ENCODE results near the gene FGFR3. TPM values are rescaled to one million over a fixed set of nuclear protein-coding genes. Genes with fewer than 3 reads are reported as not detected.

FGFR3 gene
- total and polyA plus RNA-seq, 10 donors: 1.0 to 7.5 (median 3.5) TPM

DNA sequence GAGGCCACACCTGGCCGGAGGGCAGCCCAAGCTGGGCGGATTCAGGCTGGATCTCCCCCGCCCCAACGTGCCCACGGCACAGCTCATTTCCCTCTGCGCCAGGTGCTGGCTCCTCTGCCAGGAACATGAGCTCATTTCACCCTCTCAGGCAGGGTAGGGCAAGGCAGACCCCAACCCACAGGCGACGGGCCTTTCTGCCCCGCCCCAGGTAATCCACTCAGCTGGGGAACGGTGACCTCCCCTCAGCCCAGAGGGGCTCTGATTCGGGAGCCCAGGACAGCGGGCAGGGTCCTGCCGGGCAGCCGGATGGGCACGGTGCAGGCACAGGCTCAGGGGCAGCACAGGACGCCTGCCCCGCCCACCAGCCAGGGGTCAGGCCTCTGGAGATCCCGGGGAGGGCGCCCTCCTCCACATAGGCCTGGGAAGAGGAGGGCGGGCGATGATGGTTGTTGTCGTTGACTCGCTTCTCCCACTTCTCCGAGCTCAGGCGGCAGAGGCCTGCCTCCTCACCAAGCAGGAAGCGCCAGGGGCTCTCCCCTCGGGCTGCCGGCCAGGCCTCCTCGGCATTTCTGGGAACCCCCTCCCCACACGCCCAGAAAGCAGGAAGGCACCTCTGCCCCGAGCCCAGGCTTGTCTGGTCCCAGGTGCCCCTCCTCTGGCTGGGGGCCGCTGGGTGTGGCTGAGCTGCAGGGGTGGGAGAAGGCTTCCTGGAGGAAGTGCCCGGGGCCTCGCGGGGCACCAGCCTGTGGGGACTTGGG, 40.6 kb upstream of the FGFR3 start:
- H3K4me3 ChIP-seq: peak overlapping the region in 1 of 8 donors; percentile 22
- peaks cover 22 to 61% (median 39%) of the 10 kb centered on the region in 6 donors for H3K4me1 ChIP-seq
- intact Hi-C loops (cut with DNase I; ENCODE audit: low total_unique reads): no loop called here
- 16 to 44% (median 21%) methylated on average over 16 to 35 of the region's 35 CpGs for WGBS, 5 donors
- H3K36me3 ChIP-seq: no peaks in the 10 kb centered on the region
- H3K27me3 ChIP-seq (replicated peaks in 1 of 7): peaks cover 0 to 32% (median 0%) of the 10 kb centered on the region in 7 donors
- DNase-seq: no peak
- no peaks in the 10 kb centered on the region for H3K9me3 ChIP-seq
- H3K27ac ChIP-seq: peak overlapping the region in 7 of 8 donors; percentile 22 to 71 (median 51)
- TF ChIP-seq POLR2AphosphoS5 (IDR thresholded peaks at IDR 0.05) (peak in 2 of 3 donors; percentile 37 to 68), POLR2A (IDR thresholded peaks at IDR 0.05) (no peak)
- TF ChIP-seq, protein P1, sequence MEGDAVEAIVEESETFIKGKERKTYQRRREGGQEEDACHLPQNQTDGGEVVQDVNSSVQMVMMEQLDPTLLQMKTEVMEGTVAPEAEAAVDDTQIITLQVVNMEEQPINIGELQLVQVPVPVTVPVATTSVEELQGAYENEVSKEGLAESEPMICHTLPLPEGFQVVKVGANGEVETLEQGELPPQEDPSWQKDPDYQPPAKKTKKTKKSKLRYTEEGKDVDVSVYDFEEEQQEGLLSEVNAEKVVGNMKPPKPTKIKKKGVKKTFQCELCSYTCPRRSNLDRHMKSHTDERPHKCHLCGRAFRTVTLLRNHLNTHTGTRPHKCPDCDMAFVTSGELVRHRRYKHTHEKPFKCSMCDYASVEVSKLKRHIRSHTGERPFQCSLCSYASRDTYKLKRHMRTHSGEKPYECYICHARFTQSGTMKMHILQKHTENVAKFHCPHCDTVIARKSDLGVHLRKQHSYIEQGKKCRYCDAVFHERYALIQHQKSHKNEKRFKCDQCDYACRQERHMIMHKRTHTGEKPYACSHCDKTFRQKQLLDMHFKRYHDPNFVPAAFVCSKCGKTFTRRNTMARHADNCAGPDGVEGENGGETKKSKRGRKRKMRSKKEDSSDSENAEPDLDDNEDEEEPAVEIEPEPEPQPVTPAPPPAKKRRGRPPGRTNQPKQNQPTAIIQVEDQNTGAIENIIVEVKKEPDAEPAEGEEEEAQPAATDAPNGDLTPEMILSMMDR (IDR thresholded peaks at IDR 0.05 in 8 of 11, conservative IDR thresholded peaks at IDR 0.05 in 3 of 11): peak in 1 of 11 experiments; percentile 20

DNA sequence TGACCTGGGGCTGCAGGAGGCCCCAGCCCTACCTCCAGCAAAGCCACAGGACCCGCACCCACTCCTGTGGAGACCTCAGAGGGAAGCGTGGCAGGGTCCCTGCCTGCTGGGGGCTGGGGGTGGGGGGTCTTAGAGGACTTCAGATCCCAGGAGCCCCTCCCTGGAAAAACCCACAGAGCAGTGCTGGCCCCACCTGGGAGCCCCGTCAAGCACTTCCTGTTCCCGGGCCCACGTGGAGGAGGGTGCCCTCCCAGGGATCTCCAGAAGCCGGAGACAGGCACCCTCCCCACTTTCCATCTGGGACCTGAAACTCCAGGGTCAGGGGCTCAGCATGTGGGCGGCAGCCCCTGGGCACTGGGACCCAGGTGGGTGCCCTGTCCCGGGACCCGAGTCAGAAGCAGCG, 39.8 kb upstream of the FGFR3 start:
- 56 to 63% (median 60%) methylated on average over 10 of the region's 10 CpGs for WGBS, 5 donors
- H3K4me1 ChIP-seq: peaks cover 21 to 59% (median 38%) of the 10 kb centered on the region in 6 donors
- peak overlapping the region in 7 of 8 donors; percentile 4 to 71 (median 50) for H3K27ac ChIP-seq
- no peak overlapping the region for H3K4me3 ChIP-seq
- H3K36me3 ChIP-seq: no peaks in the 10 kb centered on the region
- H3K27me3 ChIP-seq (replicated peaks in 1 of 7): peaks cover 0 to 25% (median 0%) of the 10 kb centered on the region in 7 donors
- intact Hi-C loops (cut with DNase I; ENCODE audit: low total_unique reads): no loop called here
- TF ChIP-seq, protein P1 (IDR thresholded peaks at IDR 0.05 in 8 of 11, conservative IDR thresholded peaks at IDR 0.05 in 3 of 11): no peak
- TF ChIP-seq POLR2AphosphoS5 (IDR thresholded peaks at IDR 0.05) (no peak), POLR2A (IDR thresholded peaks at IDR 0.05) (no peak)
- DNase-seq: no peak
- H3K9me3 ChIP-seq: no peaks in the 10 kb centered on the region

DNA sequence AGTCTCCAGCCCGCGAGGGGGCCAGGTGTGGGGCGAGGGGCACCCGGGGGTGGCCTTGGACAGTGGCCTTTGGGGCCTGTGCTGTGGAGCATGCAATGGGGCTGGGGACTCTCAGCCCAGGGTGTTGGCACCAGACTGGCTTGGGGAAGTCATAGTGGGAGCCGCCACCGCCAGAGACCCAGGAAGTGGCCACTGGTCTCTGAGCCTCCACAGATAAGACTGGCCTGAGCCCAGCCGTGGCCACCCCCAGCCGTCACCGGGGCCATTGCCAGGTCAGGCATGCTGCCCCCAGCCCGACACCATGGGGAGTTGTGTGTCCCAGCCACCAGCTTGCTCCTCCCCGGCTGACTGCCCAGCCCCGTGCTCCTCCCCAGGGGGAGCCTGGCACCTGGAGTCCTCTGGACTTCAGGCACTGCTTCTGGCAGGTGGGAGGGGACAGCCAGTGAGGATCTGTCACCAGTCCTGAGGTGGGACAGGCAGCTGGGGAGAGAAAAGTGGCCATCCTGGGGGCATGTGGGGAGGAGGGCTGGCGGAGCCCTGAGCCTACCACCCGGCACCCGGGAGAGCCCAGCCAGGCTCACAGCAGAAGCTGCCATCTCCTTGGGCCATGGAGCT, 39.3 kb upstream of the FGFR3 start:
- no peak for DNase-seq
- TF ChIP-seq POLR2AphosphoS5 (IDR thresholded peaks at IDR 0.05) (no peak), POLR2A (IDR thresholded peaks at IDR 0.05) (no peak)
- TF ChIP-seq, protein P1 (IDR thresholded peaks at IDR 0.05 in 8 of 11, conservative IDR thresholded peaks at IDR 0.05 in 3 of 11): no peak
- Histone ChIP-seq H3K9me3 (no peaks in the 10 kb centered on the region), H3K27me3 (replicated peaks in 1 of 7) (peaks cover 0 to 20% (median 0%) of the 10 kb centered on the region in 7 donors), H3K4me1 (peaks cover 16 to 54% (median 33%) of the 10 kb centered on the region in 6 donors), H3K36me3 (no peaks in the 10 kb centered on the region), H3K27ac (peak overlapping the region in 5 of 8 donors; percentile 4 to 71 (median 50)), H3K4me3 (no peak overlapping the region)
- intact Hi-C loops (cut with DNase I; ENCODE audit: low total_unique reads): no loop called here
- 75 to 91% (median 83%) methylated on average over 12 to 15 of the region's 15 CpGs for WGBS, 5 donors

DNA sequence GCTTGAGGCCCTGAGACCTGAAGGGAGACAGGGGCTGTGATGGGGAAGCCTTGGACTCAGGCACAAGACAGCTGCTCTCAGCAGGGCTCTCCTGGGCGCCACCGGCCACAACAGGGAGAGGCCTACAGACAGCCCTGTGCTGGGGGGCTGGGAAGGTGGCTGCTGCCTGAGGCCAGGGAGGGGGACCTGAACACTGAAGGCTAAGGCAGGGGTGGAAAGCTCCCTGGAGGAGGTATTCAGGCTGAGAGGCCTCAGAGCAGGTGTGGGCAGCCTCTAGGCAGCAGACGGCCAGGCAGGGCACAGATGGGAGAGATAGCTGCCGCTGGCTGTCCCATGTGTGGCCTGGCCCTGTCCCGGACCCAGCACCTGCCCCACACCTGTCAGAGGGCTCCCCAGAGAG, 38.8 kb upstream of the FGFR3 start:
- H3K4me3 ChIP-seq: no peak overlapping the region
- 67 to 86% (median 80%) methylated on average over 2 to 5 of the region's 5 CpGs for WGBS, 5 donors
- H3K4me1 ChIP-seq: peaks cover 17 to 53% (median 33%) of the 10 kb centered on the region in 6 donors
- H3K27me3 ChIP-seq (replicated peaks in 1 of 7): peaks cover 0 to 20% (median 0%) of the 10 kb centered on the region in 7 donors
- H3K36me3 ChIP-seq: no peaks in the 10 kb centered on the region
- H3K27ac ChIP-seq: peak overlapping the region in 2 of 8 donors; percentile 58 to 71
- DNase-seq: no peak
- intact Hi-C loops (cut with DNase I; ENCODE audit: low total_unique reads): no loop called here
- TF ChIP-seq POLR2A (IDR thresholded peaks at IDR 0.05) (no peak), POLR2AphosphoS5 (IDR thresholded peaks at IDR 0.05) (no peak)
- TF ChIP-seq, protein P1 (IDR thresholded peaks at IDR 0.05 in 8 of 11, conservative IDR thresholded peaks at IDR 0.05 in 3 of 11): no peak
- H3K9me3 ChIP-seq: no peaks in the 10 kb centered on the region
